ENCODE measurements around the gene ATP6AP1. TPM values are rescaled to one million over a fixed set of nuclear protein-coding genes. Genes with fewer than 3 reads are reported as not detected.

ATP6AP1 gene
- total and polyA plus RNA-seq, 10 of the 15 experiments (the other 5 are each of a cell fraction or from before 2014, with no cell fraction given): 4.5 to 56.4 (median 32.0) TPM

DNA sequence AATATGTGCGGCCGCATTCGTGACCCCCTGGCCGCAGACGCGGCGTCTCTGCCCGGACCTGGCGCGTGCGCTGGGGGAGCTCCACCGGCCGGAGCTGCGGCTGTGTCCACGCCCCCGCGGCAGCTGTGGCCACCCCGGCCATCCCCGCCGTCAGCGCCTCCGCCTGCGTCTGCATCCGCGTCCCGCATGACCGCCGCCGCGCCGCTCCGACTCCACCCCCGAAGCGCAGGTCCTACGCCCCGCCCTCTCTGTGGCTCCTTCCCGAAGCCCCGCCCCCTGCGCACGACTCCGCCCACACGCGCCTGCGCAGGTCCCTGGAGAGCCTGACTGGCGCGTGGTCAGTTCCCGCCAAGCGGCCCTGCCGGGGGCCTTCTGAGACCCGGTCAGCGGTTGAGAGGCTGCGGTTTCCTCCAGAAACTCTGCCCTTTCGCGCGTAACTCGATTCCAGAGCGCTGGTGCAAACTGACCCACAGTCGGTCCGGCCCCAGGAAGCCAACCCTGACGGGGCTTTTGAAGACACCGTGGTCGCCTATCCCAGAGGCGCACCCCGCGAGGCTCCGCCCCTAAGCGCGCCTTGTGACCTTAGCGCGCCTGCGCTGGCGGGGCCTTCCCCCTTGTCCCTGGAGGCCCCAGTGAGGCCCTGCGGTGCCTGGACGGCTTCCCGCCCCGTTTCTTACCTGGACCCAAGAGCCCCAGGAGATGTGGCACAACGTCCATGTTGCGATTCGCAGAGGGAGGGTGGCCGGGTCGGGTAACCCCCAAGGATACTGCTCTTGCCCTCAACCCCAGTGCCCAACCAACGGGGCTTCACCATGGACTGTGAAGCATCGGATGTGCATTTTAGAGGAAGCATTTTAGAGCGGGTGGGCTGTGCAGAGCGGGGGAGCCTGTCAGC, 50.5 kb downstream of the ATP6AP1 start, which contains the start of gene LAGE3 (continued):
- TF ChIP-seq, protein P1, sequence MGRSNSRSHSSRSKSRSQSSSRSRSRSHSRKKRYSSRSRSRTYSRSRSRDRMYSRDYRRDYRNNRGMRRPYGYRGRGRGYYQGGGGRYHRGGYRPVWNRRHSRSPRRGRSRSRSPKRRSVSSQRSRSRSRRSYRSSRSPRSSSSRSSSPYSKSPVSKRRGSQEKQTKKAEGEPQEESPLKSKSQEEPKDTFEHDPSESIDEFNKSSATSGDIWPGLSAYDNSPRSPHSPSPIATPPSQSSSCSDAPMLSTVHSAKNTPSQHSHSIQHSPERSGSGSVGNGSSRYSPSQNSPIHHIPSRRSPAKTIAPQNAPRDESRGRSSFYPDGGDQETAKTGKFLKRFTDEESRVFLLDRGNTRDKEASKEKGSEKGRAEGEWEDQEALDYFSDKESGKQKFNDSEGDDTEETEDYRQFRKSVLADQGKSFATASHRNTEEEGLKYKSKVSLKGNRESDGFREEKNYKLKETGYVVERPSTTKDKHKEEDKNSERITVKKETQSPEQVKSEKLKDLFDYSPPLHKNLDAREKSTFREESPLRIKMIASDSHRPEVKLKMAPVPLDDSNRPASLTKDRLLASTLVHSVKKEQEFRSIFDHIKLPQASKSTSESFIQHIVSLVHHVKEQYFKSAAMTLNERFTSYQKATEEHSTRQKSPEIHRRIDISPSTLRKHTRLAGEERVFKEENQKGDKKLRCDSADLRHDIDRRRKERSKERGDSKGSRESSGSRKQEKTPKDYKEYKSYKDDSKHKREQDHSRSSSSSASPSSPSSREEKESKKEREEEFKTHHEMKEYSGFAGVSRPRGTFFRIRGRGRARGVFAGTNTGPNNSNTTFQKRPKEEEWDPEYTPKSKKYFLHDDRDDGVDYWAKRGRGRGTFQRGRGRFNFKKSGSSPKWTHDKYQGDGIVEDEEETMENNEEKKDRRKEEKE (IDR thresholded peaks at IDR 0.05): no peak
- TF ChIP-seq CHD4 (IDR thresholded peaks at IDR 0.05) (no peak), TCF3 (IDR thresholded peaks at IDR 0.05; ENCODE audit: borderline replicate concordance, insufficient read depth, low read depth, low read length) (no peak)

DNA sequence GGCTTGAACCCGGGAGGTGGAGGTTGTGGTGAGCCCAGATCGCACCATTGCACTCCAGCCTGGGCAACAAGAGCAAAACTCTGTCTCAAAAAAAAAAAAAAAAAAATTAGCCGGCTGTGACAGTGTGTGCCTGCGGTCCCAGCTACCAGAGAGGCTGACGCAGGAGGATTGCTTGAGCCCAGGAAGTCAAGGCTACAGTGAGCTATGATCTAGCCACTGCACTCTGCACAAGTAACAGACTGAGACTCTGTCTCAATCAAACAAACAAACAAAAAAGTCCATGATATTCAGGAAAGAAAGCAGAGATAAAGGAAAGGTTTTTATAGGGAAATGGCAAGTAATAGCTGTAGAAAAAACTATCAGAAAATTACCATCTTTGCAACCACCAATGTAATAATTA, 52.7 kb downstream of the ATP6AP1 start:
- peaks cover 16% of the 10 kb centered on the region for H3K79me2 ChIP-seq (ENCODE audit: control insufficient read depth, insufficient read depth, low read length)
- peaks cover 8% of the 10 kb centered on the region; the same call in 1 of the 2 replicates for H3K4me1 ChIP-seq (ENCODE audit: control insufficient read depth, insufficient read depth, low read length)
- H3K27me3 ChIP-seq (replicated peaks in 1 of 2; ENCODE audit: control insufficient read depth in 2 of 2, insufficient read depth in 2 of 2, low read length in 1 of 2): no peaks in the 10 kb centered on the region
- no peak overlapping the region for H3K4me3 ChIP-seq
- ChIA-PET RAD21 (ENCODE audit: unreplicated experiment) (no interaction called here), SMC1A (ENCODE audit: uncharacterized antibody, unreplicated experiment) (interaction anchor here (0.9 kb wide), 1 partner anchor 46 kb away, joined by 5 read pairs; no protein-coding TSS in a partner anchor), CTCF (interaction anchor here (1.2 to 2.5 kb wide), 2 partner anchors 46 to 107 kb away, joined by 3 to 8 read pairs; no protein-coding TSS in a partner anchor), POLR2A (interaction anchor here (0.6 to 1.4 kb wide), 4 partner anchors 8 to 69 kb away, joined by 3 to 5 read pairs (median 4); partner anchors contain the start of gene SLC10A3)
- no peaks in the 10 kb centered on the region for H4K20me1 ChIP-seq (ENCODE audit: control insufficient read depth, insufficient read depth)
- H3K9me3 ChIP-seq (replicated peaks; ENCODE audit: control insufficient read depth, insufficient read depth, low read length): no peaks in the 10 kb centered on the region
- FAIRE-seq: no peak
- no TSS peak for BruUV-seq (replicated peaks)
- H3K36me3 ChIP-seq (ENCODE audit: control insufficient read depth in 2 of 2, insufficient read depth in 2 of 2, low read length in 1 of 2): no peaks in the 10 kb centered on the region; a peak in 2 of 4 replicates
- H3K9ac ChIP-seq (ENCODE audit: control insufficient read depth, insufficient read depth, low read length): no peak overlapping the region
- H2AFZ ChIP-seq (ENCODE audit: control insufficient read depth, low read depth, low read length): no peak overlapping the region
- in situ Hi-C loops (cut with MboI) (no loop called here), intact Hi-C loops (cut with micrococcal nuclease; ENCODE audit: unreplicated experiment) (no loop called here)
- no peak for ATAC-seq
- H3K4me2 ChIP-seq (ENCODE audit: control insufficient read depth, insufficient read depth): no peak overlapping the region
- WGBS (ENCODE audit: insufficient coverage, insufficient replicate concordance, low lambda C conversion rate, missing lambda C conversion rate): 53% methylated on average over 4 of the region's 5 CpGs
- DNase-seq (ENCODE audit: low read depth, low spot score): no peak
- H3K27ac ChIP-seq (ENCODE audit: control insufficient read depth, insufficient read depth): no peak overlapping the region
- no peak for TF ChIP-seq SPI1 (IDR thresholded peaks at IDR 0.05; ENCODE audit: borderline replicate concordance, insufficient read depth, low read depth, low read length)
- TF ChIP-seq EGR1 (IDR thresholded peaks at IDR 0.05; ENCODE audit: borderline replicate concordance in 1 of 2, low read depth in 2 of 2, low read length in 2 of 2): no peak
- no peak for TF ChIP-seq GABPA (IDR thresholded peaks at IDR 0.05; ENCODE audit: low read depth)
- no peak for TF ChIP-seq NR2F1 (conservative IDR thresholded peaks at IDR 0.05)
- TF ChIP-seq PAX5 (IDR thresholded peaks at IDR 0.05; ENCODE audit: borderline replicate concordance, low read depth, low read length): no peak
- no peak for TF ChIP-seq IKZF2 (IDR thresholded peaks at IDR 0.05)
- TF ChIP-seq ETV6 (conservative IDR thresholded peaks at IDR 0.05 in 1 of 2, IDR thresholded peaks at IDR 0.05 in 1 of 2; ENCODE audit: borderline replicate concordance in 1 of 2, low read depth in 1 of 2): no peak
- no peak for TF ChIP-seq SUPT20H (IDR thresholded peaks at IDR 0.05; ENCODE audit: borderline replicate concordance, control insufficient read depth, low read depth, low read length)
- TF ChIP-seq, protein P2, sequence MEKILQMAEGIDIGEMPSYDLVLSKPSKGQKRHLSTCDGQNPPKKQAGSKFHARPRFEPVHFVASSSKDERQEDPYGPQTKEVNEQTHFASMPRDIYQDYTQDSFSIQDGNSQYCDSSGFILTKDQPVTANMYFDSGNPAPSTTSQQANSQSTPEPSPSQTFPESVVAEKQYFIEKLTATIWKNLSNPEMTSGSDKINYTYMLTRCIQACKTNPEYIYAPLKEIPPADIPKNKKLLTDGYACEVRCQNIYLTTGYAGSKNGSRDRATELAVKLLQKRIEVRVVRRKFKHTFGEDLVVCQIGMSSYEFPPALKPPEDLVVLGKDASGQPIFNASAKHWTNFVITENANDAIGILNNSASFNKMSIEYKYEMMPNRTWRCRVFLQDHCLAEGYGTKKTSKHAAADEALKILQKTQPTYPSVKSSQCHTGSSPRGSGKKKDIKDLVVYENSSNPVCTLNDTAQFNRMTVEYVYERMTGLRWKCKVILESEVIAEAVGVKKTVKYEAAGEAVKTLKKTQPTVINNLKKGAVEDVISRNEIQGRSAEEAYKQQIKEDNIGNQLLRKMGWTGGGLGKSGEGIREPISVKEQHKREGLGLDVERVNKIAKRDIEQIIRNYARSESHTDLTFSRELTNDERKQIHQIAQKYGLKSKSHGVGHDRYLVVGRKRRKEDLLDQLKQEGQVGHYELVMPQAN (conservative IDR thresholded peaks at IDR 0.05): no peak
- TF ChIP-seq, protein P1 (IDR thresholded peaks at IDR 0.05): no peak

Measured in GM12878 (cell line).